Peyer's patch (tissue), 4 donors: ENCODE measurements around the gene DIS3L2. TPM values are rescaled to one million over a fixed set of nuclear protein-coding genes. Genes with fewer than 3 reads are reported as not detected.
"Not testable (repeated sequence)": the region's sequence is repeated elsewhere in the genome, so short reads cannot be mapped to it uniquely, and the experiment has no call there.

Source experiments
- DNase-seq, 3 donors: peaks; one replicate each; pipeline ENCODE4 v3.0.0-alpha.2; 2017 to 2019
- H3K27ac ChIP-seq, 4 donors: fragments of 200-600 bp; sonication (generic); one replicate each; pipeline ENCODE4 v1.5.1; 2016 to 2019
- H3K27me3 ChIP-seq, 2 donors: fragments of 200-600 bp; sonication (generic); one replicate each; pipeline ENCODE4 v1.5.1; 2019
- H3K36me3 ChIP-seq, 3 donors: fragments of 200-600 bp; sonication (generic); one replicate each; pipeline ENCODE4 v1.5.1; 2016 to 2019
- H3K4me1 ChIP-seq, 4 donors: fragments of 200-600 bp; sonication (generic); one replicate each; pipeline ENCODE4 v1.5.1; 2016 to 2019
- H3K4me3 ChIP-seq, 4 donors: fragments of 200-600 bp; sonication (generic); 1 replicate in 3 of 4; 2 replicates in 1 of 4; pipeline ENCODE4 v1.5.1; 2016 to 2019; ENCODE audit warnings: mild to moderate bottlenecking in 1 of 4
- H3K9me3 ChIP-seq, 4 donors: fragments of 200-600 bp; sonication (generic); one replicate each; pipeline ENCODE4 v1.5.1; 2016 to 2019; ENCODE audit warnings: mild to moderate bottlenecking in 1 of 4
- POLR2A ChIP-seq, 2 donors: fragments of 450-650 bp; IDR thresholded peaks; one replicate each; pipeline ENCODE4 v1.5.1; 2017; ENCODE audit warnings: antibody characterized with exemption in 2 of 2, mild to moderate bottlenecking in 2 of 2, moderate library complexity in 2 of 2
- total RNA-seq, 4 donors: library from RNA; depleted of rRNA; stranded (reverse); fragments of >200 nt; gene quantifications; one replicate each; pipeline ENCODE4 v1.1.0, GENCODE V29; 2016
- TF ChIP-seq, protein P1 (sequence below), 6 experiments: fragments of 450-650 bp in 4 of 6; fragments of 200-600 bp in 2 of 6; sonication (generic) in 1 of 6; IDR thresholded peaks; one replicate each; pipeline ENCODE4 v1.5.1; 2017 to 2019; ENCODE audit warnings: antibody characterized with exemption in 6 of 6, mild to moderate bottlenecking in 3 of 6, moderate library complexity in 1 of 6

The DIS3L2 gene
- total RNA-seq, 4 donors from 2014 or later, result 26.4 to 147 (median 58.3) TPM

DNA sequence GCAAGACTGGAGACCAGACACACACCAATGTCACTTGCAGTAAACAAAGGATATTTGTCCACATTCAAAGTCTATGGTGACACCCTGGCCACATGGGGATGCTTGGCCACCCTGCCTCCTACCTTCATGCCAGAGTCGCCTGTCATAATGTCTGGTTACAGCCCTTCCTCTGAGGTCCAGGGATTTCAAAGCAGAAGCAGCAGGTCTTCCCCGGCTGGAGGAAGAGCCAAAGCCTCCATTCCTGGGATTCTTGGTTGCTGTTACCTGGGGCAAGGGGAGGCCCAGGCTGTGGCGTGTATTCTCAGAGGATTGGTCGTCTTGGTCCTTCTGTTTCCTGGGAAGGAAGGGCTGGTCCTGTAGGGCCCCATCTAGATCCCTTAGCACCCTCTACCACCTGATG is 414.7 kb downstream of the DIS3L2 start:
- H3K4me3 ChIP-seq, result no peak overlapping the region
- no peaks in the 10 kb centered on the region for H3K27me3 ChIP-seq
- H3K9me3 ChIP-seq, result no peaks in the 10 kb centered on the region
- no peak for DNase-seq
- no peaks in the 10 kb centered on the region for H3K4me1 ChIP-seq
- H3K36me3 ChIP-seq, result no peaks in the 10 kb centered on the region
- H3K27ac ChIP-seq, result no peak overlapping the region
- no peak for TF ChIP-seq POLR2A (IDR thresholded peaks at IDR 0.05)
- TF ChIP-seq, protein P1, sequence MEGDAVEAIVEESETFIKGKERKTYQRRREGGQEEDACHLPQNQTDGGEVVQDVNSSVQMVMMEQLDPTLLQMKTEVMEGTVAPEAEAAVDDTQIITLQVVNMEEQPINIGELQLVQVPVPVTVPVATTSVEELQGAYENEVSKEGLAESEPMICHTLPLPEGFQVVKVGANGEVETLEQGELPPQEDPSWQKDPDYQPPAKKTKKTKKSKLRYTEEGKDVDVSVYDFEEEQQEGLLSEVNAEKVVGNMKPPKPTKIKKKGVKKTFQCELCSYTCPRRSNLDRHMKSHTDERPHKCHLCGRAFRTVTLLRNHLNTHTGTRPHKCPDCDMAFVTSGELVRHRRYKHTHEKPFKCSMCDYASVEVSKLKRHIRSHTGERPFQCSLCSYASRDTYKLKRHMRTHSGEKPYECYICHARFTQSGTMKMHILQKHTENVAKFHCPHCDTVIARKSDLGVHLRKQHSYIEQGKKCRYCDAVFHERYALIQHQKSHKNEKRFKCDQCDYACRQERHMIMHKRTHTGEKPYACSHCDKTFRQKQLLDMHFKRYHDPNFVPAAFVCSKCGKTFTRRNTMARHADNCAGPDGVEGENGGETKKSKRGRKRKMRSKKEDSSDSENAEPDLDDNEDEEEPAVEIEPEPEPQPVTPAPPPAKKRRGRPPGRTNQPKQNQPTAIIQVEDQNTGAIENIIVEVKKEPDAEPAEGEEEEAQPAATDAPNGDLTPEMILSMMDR (IDR thresholded peaks at IDR 0.05), result no peak

DNA sequence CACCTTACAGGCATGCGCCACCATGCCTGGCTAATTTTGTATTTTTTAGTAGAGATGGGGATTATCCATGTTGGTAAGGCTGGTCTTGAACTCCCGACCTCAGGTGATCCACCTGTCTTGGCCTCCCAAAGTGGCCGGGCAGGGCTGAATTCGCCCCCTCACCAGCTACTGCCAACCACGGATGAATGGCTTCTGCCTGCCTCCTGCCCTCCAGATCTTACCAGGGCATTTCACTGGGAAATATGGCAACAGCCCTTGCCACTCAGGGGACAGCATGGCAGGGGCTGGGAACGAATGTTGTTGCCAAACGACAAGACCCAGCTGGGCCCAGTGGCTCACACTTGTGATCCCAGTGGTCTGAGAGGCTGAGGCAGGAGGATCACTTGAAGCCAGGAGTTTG is 415.2 kb downstream of the DIS3L2 start:
- H3K36me3 ChIP-seq, result no peaks in the 10 kb centered on the region
- TF ChIP-seq, protein P1 (IDR thresholded peaks at IDR 0.05), result no peak
- TF ChIP-seq POLR2A (IDR thresholded peaks at IDR 0.05), result no peak
- H3K9me3 ChIP-seq, result no peaks in the 10 kb centered on the region
- no peak overlapping the region for H3K27ac ChIP-seq
- H3K4me3 ChIP-seq, result no peak overlapping the region
- peak in 1 of 3 donors; percentile 31 for DNase-seq
- H3K4me1 ChIP-seq, result no peaks in the 10 kb centered on the region
- no peaks in the 10 kb centered on the region for H3K27me3 ChIP-seq

DNA sequence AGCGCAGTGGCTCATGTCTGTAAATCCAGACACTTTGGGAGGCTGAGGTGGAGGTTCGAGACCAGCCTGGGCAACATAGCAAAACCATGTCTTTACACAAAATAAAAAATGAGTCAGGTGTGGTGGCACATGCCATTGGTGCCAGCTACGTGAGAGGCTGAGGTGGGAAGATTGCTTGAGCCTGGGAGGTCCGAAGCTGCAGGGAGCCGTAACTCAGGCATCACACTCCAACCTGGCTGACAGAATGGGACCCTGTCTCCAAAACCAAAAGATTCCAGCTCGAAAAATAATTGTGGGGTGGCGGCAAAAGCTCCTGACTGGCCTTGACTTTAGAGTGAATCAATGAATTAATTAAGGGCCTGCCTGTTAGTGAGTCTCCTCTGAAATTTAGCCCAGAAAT is 415.8 kb downstream of the DIS3L2 start:
- H3K27me3 ChIP-seq, result no peaks in the 10 kb centered on the region
- H3K36me3 ChIP-seq, result no peaks in the 10 kb centered on the region
- DNase-seq, result no peak
- no peak overlapping the region for H3K4me3 ChIP-seq
- no peak overlapping the region for H3K27ac ChIP-seq
- no peaks in the 10 kb centered on the region for H3K4me1 ChIP-seq
- TF ChIP-seq, protein P1 (IDR thresholded peaks at IDR 0.05), result no peak
- no peak for TF ChIP-seq POLR2A (IDR thresholded peaks at IDR 0.05)
- no peaks in the 10 kb centered on the region for H3K9me3 ChIP-seq

DNA sequence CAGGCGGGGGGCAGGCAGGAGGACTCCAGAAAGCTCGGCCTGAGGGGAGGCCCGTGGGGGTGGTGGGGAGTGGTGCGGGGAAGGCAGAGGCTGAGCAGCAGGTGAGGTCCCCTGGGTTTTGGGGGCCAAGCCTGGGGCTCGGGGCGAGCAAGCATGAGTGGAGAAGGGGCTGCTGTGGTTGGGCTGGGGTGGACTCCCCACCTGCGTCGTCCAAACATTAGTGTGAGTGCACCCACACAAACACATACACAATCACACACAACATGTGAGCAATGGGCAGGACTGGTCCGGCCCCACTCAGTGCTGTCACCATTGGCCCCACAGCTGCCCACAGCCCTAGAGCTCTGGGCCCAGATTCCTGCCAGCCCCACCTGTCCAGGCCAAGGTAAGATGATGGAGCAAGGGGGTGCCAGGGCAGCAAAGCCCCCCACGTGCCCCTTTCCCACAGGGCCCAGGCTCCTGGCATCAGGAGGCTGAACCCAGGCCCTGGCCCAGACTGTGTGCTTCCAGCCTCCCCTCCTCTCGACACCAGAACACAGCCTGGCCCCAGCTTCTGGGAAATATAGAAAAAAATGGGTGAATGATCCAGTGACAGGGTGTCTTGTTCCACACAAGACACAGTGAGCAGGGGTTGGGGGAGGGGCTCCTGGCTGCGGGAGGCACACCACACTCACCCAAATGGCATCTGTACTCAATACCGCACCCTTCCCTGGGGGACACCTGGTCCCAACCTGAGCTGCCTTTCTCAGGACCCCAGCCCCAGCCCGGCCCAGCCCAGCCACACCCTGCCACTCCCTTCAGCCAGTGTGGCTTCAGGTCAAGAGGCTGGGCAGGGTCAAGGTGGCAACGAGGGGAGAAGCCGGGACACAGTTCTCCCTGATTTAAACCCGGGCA is 416.6 kb downstream of the DIS3L2 start:
- H3K27me3 ChIP-seq, result no peaks in the 10 kb centered on the region
- DNase-seq, result no peak

DNA sequence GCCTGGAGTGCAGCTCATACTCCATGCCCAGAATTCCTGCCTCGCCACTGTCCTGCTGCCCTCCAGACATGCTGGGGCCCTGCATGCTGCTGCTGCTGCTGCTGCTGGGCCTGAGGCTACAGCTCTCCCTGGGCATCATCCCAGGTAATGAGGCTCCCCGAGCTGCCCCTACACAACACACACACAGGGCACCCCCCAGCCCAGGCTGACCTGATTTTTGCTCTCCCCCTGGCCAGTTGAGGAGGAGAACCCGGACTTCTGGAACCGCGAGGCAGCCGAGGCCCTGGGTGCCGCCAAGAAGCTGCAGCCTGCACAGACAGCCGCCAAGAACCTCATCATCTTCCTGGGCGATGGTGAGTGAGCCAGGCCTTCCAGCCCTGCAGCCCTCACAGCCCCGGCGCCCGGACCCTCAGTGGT is 417.2 kb downstream of the DIS3L2 start, which contains the start of gene ALPP:
Gene ALPP (plus strand): TSS at position 17 of the 417 bp plus-strand sequence. CDS start 52 bp downstream, at position 69.
- H3K27me3 ChIP-seq, H3K4me1 ChIP-seq, H3K9me3 ChIP-seq, H3K36me3 ChIP-seq, H3K4me3 ChIP-seq, H3K27ac ChIP-seq: not testable (repeated sequence)
- peak in 1 of 3 donors; percentile 28 for DNase-seq

More for the DNA sequence above, 416.6 kb downstream of the DIS3L2 start:
- H3K4me1 ChIP-seq, result no peaks in the 10 kb centered on the region
- no peak for TF ChIP-seq POLR2A (IDR thresholded peaks at IDR 0.05)
- TF ChIP-seq, protein P1 (IDR thresholded peaks at IDR 0.05), result no peak
- no peaks in the 10 kb centered on the region for H3K9me3 ChIP-seq
- no peaks in the 10 kb centered on the region for H3K36me3 ChIP-seq
- H3K27ac ChIP-seq, result no peak overlapping the region
- no peak overlapping the region for H3K4me3 ChIP-seq

DNA sequence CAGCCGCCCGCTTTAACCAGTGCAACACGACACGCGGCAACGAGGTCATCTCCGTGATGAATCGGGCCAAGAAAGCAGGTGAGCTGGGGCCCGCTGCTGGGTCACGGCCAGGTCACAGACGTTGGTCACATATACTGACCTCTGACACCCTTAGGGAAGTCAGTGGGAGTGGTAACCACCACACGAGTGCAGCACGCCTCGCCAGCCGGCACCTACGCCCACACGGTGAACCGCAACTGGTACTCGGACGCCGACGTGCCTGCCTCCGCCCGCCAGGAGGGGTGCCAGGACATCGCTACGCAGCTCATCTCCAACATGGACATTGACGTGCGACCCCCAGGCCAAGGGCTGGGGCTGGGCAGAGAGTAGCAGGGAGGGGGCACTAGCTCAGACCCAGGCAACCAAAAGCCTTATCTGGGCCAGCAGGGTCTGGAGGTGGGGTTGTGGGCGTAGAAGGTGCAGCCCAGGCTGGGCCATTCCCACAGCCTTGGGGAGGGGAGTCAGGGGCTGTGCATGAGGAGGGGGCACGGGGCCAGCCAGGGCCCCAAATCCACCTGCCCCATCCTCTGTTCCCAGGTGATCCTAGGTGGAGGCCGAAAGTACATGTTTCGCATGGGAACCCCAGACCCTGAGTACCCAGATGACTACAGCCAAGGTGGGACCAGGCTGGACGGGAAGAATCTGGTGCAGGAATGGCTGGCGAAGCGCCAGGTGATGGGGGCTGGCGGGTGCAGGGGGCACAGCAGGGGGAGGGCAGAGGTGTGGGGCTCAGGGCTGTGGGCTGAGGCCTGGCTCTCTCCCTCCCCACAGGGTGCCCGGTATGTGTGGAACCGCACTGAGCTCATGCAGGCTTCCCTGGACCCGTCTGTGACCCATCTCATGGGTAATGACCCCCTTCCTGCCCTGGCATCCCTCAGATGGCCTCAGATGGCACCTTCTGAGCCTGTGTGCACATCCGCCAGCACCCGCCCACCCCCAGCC is 418.4 kb downstream of the DIS3L2 start:
- not testable (repeated sequence) for H3K9me3 ChIP-seq, H3K27me3 ChIP-seq, H3K36me3 ChIP-seq, H3K4me3 ChIP-seq, H3K27ac ChIP-seq, H3K4me1 ChIP-seq
- peak in 1 of 3 donors; percentile 35 for DNase-seq

DNA sequence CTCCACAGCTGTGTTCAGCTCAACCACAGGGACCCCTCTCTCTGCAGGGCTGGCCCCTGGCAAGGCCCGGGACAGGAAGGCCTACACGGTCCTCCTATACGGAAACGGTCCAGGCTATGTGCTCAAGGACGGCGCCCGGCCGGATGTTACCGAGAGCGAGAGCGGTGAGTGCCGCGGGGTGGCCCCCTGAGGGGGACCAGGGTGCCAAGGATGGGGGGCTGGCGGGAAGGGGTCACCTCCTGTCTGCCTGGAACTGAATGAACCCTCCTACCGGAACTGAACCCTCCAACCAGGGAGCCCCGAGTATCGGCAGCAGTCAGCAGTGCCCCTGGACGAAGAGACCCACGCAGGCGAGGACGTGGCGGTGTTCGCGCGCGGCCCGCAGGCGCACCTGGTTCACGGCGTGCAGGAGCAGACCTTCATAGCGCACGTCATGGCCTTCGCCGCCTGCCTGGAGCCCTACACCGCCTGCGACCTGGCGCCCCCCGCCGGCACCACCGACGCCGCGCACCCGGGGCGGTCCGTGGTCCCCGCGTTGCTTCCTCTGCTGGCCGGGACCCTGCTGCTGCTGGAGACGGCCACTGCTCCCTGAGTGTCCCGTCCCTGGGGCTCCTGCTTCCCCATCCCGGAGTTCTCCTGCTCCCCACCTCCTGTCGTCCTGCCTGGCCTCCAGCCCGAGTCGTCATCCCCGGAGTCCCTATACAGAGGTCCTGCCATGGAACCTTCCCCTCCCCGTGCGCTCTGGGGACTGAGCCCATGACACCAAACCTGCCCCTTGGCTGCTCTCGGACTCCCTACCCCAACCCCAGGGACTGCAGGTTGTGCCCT is 419.9 kb downstream of the DIS3L2 start:
- H3K4me1 ChIP-seq, H3K9me3 ChIP-seq, H3K27me3 ChIP-seq, H3K27ac ChIP-seq, H3K36me3 ChIP-seq, H3K4me3 ChIP-seq: not testable (repeated sequence)
- DNase-seq, result peak in 1 of 3 donors; percentile 38
